Neuron (in vitro differentiated cells): ENCODE data around the gene PLK3.
"Not testable (repeated sequence)": the region's sequence is repeated elsewhere in the genome, so short reads cannot be mapped to it uniquely, and the experiment has no call there.

ENCODE experiments used
- H2AFZ ChIP-seq: one replicate; pipeline ENCODE4 v1.6.1; 2013; ENCODE audit warnings: low read depth, mild to moderate bottlenecking, inconsistent platforms, low read length, moderate library complexity
- H3K27me3 ChIP-seq: one replicate; pipeline ENCODE4 v1.6.1; 2013; ENCODE audit warnings: low read length; ENCODE audit not compliant: insufficient read depth
- H3K36me3 ChIP-seq: one replicate; pipeline ENCODE4 v1.6.1; 2013; ENCODE audit warnings: low read length; ENCODE audit not compliant: insufficient read depth
- H3K4me1 ChIP-seq: one replicate; pipeline ENCODE4 v1.6.1; 2013; ENCODE audit warnings: low read length; ENCODE audit not compliant: insufficient read depth
- H3K4me3 ChIP-seq: 2 replicates; pipeline ENCODE4 v1.5.1; 2013; ENCODE audit warnings: mild to moderate bottlenecking, low read length, moderate library complexity
- H3K9me3 ChIP-seq: one replicate; pipeline ENCODE4 v1.6.1; 2013; ENCODE audit warnings: low read length

Gene PLK3

GRCh38 chr1:44799770-44800584 is at the start of gene PLK3:
TSS of gene PLK3 (plus strand) at chr1:44800377. CDS start at chr1:44800464, 87 bp downstream.
- Histone ChIP-seq H3K36me3 (peaks cover 17% of the 10 kb centered on the region), H3K9me3 (no peaks in the 10 kb centered on the region), H3K4me1 (peaks cover 27% of the 10 kb centered on the region), H3K27me3 (no peaks in the 10 kb centered on the region), H3K4me3 (peak within 1 kb of the TSS; percentile 70), H2AFZ (peak within 1 kb of the TSS; percentile 77)

- H3K27me3 ChIP-seq: no peaks in the 10 kb centered on the region
- no peaks in the 10 kb centered on the region for H3K9me3 ChIP-seq
- no peak overlapping the region for H3K4me3 ChIP-seq
- peaks cover 84% of the 10 kb centered on the region for H3K36me3 ChIP-seq
- H2AFZ ChIP-seq: no peak overlapping the region
- no peaks in the 10 kb centered on the region for H3K4me1 ChIP-seq
Measured at GRCh38 chr1:44757420-44757819, 42.8 kb upstream of the PLK3 start.

- no peak overlapping the region for H3K4me3 ChIP-seq
- no peaks in the 10 kb centered on the region for H3K27me3 ChIP-seq
- H3K4me1 ChIP-seq: no peaks in the 10 kb centered on the region
Measured at GRCh38 chr1:44759077-44759476, 41.1 kb upstream of the PLK3 start.

GRCh38 chr1:44760876-44761275 is 39.3 kb upstream of the PLK3 start:
- H3K36me3 ChIP-seq: peaks cover 71% of the 10 kb centered on the region
- no peaks in the 10 kb centered on the region for H3K9me3 ChIP-seq
- H2AFZ ChIP-seq: no peak overlapping the region
- no peaks in the 10 kb centered on the region for H3K27me3 ChIP-seq
- no peaks in the 10 kb centered on the region for H3K4me1 ChIP-seq
- no peak overlapping the region for H3K4me3 ChIP-seq

More at GRCh38 chr1:44759077-44759476, 41.1 kb upstream of the PLK3 start:
- H3K36me3 ChIP-seq: peaks cover 81% of the 10 kb centered on the region
- no peak overlapping the region for H2AFZ ChIP-seq
- H3K9me3 ChIP-seq: no peaks in the 10 kb centered on the region

- H3K4me3 ChIP-seq, H3K4me1 ChIP-seq, H3K9me3 ChIP-seq, H3K27me3 ChIP-seq, H2AFZ ChIP-seq: not testable (repeated sequence)
- H3K36me3 ChIP-seq: peaks cover 49% of the 10 kb centered on the region
Measured at GRCh38 chr1:44766421-44766820, 33.8 kb upstream of the PLK3 start.

- no peaks in the 10 kb centered on the region for H3K27me3 ChIP-seq
- no peaks in the 10 kb centered on the region for H3K9me3 ChIP-seq
- peak within 1 kb of the TSS; percentile 68 for H2AFZ ChIP-seq
- H3K4me1 ChIP-seq: peaks cover 18% of the 10 kb centered on the region
- H3K4me3 ChIP-seq: peak within 1 kb of the TSS; percentile 93
- H3K36me3 ChIP-seq: peaks cover 41% of the 10 kb centered on the region
Measured at GRCh38 chr1:44775078-44775929, 24.9 kb upstream of the PLK3 start, which contains the start of gene RPS8. TSS of gene RPS8 (plus strand) at chr1:44775540. CDS start at chr1:44775597, 57 bp downstream.

GRCh38 chr1:44775930-44776729 is 24.0 kb upstream of the PLK3 start:
- Histone ChIP-seq H3K36me3 (peaks cover 44% of the 10 kb centered on the region), H2AFZ (no peak overlapping the region)

GRCh38 chr1:44776730-44777068 is 23.5 kb upstream of the PLK3 start:
- no peaks in the 10 kb centered on the region for H3K9me3 ChIP-seq
- peaks cover 46% of the 10 kb centered on the region for H3K36me3 ChIP-seq
- peaks cover 18% of the 10 kb centered on the region for H3K4me1 ChIP-seq
- no peak overlapping the region for H2AFZ ChIP-seq
- H3K4me3 ChIP-seq: peak overlapping the region; percentile 93
- no peaks in the 10 kb centered on the region for H3K27me3 ChIP-seq

More at GRCh38 chr1:44775930-44776729, 24.0 kb upstream of the PLK3 start:
- peaks cover 18% of the 10 kb centered on the region for H3K4me1 ChIP-seq
- H3K9me3 ChIP-seq: no peaks in the 10 kb centered on the region
- peak overlapping the region; percentile 93 for H3K4me3 ChIP-seq
- no peaks in the 10 kb centered on the region for H3K27me3 ChIP-seq

GRCh38 chr1:44777547-44777946 is 22.6 kb upstream of the PLK3 start:
- Histone ChIP-seq H3K9me3 (no peaks in the 10 kb centered on the region), H3K4me3 (no peak overlapping the region), H2AFZ (no peak overlapping the region), H3K27me3 (no peaks in the 10 kb centered on the region), H3K4me1 (peaks cover 18% of the 10 kb centered on the region), H3K36me3 (peaks cover 46% of the 10 kb centered on the region)

- Histone ChIP-seq H3K27me3 (no peaks in the 10 kb centered on the region), H2AFZ (no peak overlapping the region), H3K4me3 (no peak overlapping the region), H3K4me1 (peaks cover 18% of the 10 kb centered on the region), H3K36me3 (peaks cover 46% of the 10 kb centered on the region), H3K9me3 (no peaks in the 10 kb centered on the region)
Measured at GRCh38 chr1:44777969-44778635, 22.1 kb upstream of the PLK3 start.

GRCh38 chr1:44778705-44779576 is 21.2 kb upstream of the PLK3 start:
- no peak overlapping the region for H3K4me3 ChIP-seq
- H3K36me3 ChIP-seq: peaks cover 46% of the 10 kb centered on the region
- no peaks in the 10 kb centered on the region for H3K27me3 ChIP-seq
- H3K9me3 ChIP-seq: no peaks in the 10 kb centered on the region
- H2AFZ ChIP-seq: no peak overlapping the region
- H3K4me1 ChIP-seq: peaks cover 18% of the 10 kb centered on the region
